ENCODE measurements around the gene ALAS2.
A peak's percentile ranks its signal among the peaks of the same experiment; 100 is the strongest.
"Not testable (repeated sequence)": the region's sequence is repeated elsewhere in the genome, so short reads cannot be mapped to it uniquely, and the experiment has no call there.

Gene ALAS2

DNA sequence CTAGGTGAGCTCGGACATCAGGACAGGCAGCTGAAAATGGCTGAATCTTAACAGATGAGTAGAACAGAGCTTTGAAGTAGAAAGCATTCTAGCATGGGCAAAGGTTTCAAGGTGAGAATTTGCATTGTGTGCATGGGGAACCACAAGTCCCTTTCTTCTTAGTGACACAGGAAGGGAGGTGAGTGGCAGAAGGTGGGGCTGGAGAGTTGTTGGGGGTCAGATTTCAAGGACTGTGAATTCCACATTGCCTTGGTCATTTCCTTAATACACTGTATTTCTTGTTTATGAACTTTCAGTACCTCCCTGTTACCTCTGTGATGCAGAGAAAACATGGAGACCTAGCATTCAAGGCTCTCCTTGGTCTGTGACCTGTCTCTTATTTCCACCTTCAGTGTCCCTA is 26.5 kb downstream of the ALAS2 start:
- no peak for DNase-seq

DNA sequence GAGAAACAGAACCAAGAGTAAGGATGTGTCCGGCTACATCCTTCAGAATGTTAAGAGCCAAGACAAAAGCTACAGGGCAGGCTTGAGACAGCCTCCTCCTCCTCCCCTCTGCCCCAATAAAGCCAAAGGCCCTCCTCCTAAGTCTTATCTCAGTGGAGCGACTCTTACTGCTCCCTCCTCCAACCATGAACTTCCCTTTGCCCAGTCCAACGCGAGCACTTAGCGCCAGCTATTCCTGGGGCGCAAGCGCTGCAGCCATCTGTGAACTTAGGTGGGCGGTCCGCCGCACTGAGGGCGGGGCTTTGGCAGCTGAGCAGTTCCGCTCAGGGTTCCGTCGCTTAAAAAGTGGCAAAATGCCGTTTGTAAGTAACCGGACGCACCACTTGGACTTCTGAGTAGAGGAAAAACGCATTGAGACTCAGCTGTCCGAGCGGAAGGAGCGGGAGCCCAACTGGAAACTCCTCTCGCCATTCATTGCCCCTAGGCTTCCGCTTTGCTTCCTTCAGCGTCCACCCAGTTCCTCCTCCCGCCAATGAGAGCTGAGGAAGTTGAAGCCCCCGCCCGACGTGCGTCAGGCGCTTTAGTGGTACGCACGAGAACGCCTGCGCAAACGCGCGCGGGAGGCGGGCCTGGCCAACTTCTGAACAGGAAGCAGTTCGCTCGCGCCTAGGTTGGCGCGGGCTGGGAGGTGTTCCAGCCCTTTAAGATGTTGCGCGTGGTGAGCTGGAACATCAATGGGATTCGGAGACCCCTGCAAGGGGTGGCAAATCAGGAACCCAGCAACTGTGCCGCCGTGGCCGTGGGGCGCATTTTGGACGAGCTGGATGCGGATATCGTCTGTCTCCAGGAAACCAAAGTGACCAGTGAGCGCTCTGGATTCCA is 30.8 kb downstream of the ALAS2 start, which contains the start of gene APEX2:
TSS of gene APEX2 (plus strand) at position 647 of the 882 bp plus-strand sequence. CDS start at position 707, 60 bp downstream.
- DNase-seq: peak; percentile 84

DNA sequence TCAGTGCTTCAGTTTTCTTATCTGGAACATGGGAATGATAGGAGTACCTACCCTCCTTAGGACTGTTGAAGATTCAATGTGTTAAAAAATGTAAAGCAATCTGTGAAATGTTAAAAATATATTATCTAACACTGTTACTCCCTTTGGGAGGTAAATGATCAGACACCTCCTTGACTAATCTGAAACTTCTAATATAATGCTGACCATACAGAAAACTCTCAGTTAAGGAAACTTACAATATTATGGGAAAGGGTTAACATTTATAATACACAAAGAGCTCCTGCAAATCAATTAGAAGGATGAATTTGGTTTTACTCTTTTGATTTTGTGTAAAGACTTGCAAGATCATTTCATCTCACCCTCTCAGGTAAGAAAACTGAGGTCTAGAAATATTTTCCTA is 35.2 kb downstream of the ALAS2 start:
- no peak for DNase-seq

DNA sequence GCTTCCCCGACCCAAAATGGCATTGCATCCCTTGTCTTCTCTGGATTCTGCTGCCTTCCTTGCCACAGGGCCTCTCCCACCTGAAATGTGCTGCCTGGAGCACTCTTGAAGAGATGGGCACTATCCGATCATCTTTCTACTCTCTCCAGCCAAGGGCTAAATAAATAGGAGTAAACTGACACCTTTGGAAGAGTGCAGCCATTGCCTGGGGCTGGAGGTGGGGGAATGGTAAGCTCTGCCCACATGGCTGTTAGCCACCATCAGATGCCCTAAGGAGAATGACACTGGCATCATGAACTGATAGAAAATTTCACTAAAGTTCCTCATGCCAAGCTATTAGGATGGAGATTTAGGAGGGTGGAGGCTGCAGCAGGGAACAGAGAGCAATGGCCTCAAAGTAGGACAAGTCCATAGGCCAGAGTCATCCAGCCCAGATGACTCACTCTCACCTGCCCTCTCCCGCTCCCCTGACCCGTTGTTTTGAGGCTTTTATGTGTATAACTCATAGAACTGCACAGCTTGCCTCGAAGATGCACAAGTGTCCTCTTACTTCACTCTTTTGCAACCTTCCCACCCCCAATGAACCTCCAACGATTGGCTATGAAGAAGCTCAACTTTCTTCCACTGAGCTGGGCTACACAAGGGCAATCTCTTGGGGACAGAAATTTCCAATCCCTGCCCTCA is 36.0 kb downstream of the ALAS2 start:
- DNase-seq: no peak

DNA sequence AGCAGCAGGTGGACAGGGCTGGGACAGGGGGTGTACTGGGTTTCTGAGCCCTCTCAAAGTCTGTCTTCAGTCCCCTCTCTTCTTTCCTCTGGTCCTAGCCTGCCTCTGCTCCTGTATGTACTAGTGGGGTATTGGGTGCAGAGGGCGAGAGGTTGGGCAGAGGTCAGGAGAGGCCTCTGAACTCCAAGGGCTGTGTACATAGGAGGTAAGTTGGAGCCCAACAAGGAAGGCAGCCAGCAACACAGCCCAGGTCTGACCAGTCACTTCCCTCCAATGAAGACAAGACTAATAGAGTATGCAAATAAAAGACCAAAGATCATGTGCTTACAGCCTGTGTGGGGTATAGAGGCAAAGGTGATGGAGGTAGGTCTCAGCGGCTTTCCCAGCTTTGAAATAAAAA is 36.7 kb downstream of the ALAS2 start, which contains the start of gene PFKFB1:
TSS of gene PFKFB1 (minus strand) at position 90 of the 400 bp plus-strand sequence. CDS start 181 bp downstream, outside the sequence.
- DNase-seq: no peak

DNA sequence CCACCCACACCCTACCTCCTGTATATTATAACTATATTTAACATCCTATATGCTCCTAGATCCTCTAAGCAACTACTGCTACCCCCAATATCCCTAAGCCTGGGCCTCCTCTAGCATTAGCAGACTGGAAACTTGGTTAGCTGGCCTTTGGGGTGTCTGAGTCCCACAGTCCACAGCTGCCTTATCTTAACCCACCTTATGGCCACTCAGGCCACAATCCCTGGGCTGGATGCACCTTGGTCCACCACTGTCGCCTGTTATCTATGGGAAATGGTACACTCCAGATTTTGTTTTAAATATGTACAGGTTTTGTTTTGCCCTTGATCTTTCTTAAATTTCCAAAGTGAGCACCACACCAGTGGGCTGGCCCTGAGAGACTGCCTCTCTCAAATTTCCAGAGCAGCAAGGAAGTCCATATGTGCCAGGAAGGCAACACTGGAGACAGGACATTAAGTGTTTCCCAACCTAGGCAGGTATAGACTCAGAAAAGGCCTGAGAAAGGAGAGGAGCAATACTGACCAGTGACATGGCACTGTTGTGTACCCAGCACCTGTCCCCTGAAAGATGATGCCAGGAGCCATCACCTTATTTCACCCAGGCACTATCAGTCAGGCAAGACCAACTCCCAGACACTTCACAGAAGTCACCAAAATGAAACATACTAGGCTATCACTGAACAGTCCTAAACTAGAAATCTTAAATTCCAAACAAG is 37.7 kb downstream of the ALAS2 start:
- no peak for DNase-seq

DNA sequence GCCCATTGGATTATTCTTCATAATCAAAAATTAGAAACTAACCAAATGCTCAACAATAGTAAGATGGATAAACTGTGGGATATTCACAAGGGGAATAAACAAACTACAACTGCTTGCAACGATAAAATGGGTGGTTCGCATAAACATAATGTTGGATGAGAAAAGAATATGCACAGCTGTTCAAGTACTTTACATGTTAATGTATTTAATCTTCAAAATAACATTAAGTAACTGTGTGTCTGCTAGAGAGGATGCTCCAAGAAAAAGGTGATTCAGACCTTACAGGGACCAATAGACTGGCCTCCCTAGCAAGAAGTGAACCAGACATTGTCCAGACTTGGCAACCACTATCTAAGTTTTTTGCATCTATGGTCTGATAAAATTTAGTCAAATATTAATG is 39.1 kb downstream of the ALAS2 start:
- DNase-seq: no peak

DNA sequence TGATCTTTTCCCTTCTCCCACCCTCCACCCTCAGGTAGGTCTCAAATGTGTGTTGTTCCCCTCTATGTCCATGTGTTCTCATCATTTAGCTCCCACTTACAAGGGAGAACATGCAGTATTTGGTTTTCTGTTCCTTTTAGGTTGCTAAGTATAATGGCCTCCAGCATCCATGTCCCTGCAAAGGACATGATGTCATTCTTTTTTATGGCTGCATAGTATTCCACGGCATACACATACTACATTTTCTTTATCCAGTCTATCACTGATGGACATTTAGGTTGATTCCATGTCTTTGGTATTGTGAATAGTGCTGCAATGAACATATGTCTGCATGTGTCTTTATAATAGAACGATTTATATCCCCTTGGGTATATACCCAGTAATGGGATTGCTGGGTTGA is 47.5 kb downstream of the ALAS2 start:
- not testable (repeated sequence) for DNase-seq

DNA sequence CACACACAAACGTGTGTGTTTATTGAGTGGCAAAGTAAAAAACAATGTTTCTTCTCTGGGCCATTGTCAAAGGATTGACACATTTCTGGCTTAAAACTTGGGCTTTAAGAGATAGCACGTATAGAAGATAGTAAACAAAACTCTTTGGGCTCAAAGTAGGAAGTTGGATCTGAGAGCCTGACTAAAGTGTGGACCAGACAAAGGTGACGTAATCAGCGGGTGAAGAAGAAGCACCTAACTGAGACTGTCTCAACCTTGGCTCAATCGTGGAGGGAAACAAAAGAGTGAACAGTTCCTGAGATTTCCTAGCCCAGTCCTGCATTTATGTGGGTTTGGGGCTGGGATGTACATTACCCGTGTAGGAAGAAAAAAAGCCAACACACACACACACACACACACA is 50.4 kb downstream of the ALAS2 start:
- no peak for DNase-seq

DNA sequence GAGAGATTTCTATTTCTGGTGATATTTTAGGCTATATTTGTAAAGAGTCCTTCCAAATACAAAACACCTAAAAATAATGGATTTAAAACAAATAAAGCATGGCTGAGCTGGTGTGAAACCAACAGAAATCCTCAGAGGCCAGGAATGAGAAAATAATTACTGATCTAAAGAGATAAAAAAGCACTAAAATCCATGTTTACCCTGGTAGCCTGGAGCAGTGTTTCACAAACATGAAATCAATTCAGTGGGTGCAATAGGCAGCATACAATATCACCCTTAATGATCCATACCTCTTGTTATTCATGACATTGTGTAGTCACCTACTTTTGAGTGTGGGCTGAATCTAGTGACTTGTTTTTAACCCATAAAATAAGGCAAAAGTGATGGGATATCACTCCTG is 51.3 kb downstream of the ALAS2 start:
- no peak for DNase-seq

DNA sequence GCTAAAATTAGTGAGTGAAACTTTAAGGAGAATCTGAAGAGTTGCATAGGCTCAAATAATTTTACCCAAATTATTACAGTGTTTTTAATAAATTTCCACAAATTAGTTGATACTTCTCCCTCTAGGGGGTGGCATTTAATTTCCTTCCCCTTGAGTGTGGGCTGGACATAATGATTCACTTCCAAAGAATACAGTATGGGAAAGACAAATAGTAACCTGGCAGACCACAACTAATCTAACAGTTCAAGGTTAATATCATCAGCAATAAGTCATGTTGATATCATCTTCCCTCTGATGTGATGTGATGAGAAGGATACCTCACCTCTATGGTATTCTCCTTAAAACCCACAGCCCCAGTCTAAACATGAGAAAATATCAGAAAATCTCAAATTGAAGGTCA is 52.3 kb downstream of the ALAS2 start:
- no peak for DNase-seq

DNA sequence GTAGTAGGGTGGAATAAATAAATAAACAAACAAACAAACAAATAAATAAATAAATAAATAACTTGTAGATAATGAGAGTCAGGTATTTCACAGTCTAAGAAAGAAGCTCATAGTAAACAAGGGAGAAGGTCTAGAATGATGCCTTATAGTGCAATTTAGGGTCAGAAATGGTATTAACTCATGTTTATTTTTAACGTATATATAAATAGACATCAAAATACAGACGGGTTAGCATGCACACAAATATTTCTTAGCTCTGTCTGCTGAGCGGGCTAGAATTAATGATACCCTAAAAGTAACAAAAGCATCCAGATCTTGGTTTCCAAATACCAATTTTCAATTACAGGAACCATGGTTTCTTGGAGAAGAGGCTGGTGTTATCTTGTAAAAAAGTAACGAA is 53.4 kb downstream of the ALAS2 start:
- DNase-seq: no peak

DNA sequence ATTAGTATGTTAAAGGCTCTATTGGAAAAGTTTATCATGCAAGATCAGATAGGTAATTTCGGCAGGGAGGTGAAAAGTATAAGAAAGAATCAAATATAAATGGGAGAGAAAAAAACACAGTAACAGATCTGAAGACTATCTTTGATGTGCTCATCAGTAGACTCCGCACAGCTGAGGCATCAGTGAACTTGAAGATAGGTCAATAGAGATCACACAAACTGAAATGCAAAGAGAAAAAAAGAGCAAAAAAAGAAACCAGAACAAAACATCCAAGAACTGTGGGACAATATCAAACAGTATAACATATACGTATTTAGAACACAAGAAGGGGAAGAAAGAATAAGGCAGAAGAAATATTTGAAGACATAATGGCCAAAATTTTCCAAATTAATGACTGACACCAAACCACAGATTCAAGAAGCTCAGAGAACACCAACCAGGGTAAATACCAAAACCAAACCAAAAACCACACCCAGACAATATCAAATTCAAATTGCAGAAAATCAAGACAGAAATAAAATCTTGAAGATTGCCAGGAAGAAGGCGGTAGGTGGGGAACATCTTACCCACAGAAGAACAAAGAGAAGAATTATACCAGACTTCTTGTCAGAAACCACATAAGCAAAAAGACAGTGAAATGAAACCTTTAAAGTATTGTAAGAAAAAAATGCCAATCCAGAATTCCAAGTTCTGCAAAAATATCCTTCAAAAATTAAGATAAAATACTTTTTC is 65.8 kb downstream of the ALAS2 start:
- no peak for DNase-seq

DNA sequence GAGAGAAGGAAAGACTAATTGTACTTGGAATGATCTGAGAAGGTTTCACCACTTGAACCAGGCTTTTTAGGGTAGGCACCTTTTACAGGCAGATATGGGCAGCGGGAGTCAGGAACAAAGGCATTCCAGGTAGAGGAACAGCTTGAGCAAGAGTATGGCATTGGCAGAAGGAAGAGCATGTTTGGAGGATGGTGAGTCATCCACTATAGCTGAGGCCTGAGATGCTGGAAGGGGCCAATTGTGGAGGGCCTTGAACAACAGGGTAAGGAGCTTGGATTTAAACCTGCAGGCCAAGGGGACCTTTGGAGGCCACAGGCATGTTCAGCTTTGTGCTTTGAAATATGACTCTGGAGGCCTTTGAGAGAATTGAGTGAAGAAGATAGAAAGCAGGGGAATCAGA is 69.0 kb downstream of the ALAS2 start:
- DNase-seq: no peak

Data from NCI-H2171 treated with DMSO at 0.1 percent for 48 hours (cell line).